D721Med (cell line): ENCODE measurements around the gene ELN.
A peak's percentile ranks its signal among the peaks of the same experiment; 100 is the strongest.

Source experiments
- DNase-seq: peaks from one replicate; pipeline ENCODE4 v3.0.0; 2011; ENCODE audit warnings: low spot score; ENCODE audit not compliant: insufficient read length
- FAIRE-seq: peaks from 2 replicates; lab custom pipeline; 2011; peaks lifted over from hg19 to GRCh38; lab: Jason Lieb, UNC
- TF ChIP-seq, protein P1 (sequence below): IDR thresholded peaks from 2 replicates; pipeline ENCODE4 v1.5.1; 2012; ENCODE audit warnings: mild to moderate bottlenecking, control low read depth; ENCODE audit not compliant: insufficient read depth; ENCODE audit errors: missing control alignments

ELN gene

GRCh38 chr7:74115326-74115725 is 87.4 kb downstream of the ELN start:
- no peak for DNase-seq
- FAIRE-seq, result no peak
- TF ChIP-seq, protein P1, sequence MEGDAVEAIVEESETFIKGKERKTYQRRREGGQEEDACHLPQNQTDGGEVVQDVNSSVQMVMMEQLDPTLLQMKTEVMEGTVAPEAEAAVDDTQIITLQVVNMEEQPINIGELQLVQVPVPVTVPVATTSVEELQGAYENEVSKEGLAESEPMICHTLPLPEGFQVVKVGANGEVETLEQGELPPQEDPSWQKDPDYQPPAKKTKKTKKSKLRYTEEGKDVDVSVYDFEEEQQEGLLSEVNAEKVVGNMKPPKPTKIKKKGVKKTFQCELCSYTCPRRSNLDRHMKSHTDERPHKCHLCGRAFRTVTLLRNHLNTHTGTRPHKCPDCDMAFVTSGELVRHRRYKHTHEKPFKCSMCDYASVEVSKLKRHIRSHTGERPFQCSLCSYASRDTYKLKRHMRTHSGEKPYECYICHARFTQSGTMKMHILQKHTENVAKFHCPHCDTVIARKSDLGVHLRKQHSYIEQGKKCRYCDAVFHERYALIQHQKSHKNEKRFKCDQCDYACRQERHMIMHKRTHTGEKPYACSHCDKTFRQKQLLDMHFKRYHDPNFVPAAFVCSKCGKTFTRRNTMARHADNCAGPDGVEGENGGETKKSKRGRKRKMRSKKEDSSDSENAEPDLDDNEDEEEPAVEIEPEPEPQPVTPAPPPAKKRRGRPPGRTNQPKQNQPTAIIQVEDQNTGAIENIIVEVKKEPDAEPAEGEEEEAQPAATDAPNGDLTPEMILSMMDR, result peak; percentile 5

DNA sequence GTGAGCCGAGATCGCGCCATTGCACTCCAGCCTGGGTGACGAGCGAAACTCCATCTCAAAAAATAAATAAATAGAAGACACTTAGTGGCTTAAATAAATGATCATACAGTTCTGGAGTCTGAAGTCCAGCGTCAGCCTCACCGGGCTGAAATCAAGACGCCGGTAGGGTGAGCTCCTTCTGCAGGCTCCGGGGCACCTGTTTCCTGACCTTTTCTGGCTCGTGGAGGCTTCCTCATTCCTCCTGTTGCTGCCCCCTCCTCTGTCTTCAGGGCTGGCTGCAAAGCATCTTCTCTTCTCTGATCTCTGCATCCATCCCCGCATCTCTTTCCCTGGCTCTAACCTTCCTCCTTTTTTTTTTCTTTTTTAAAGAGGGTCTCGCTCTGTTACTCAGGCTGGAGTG is 88.4 kb downstream of the ELN start:
- no peak for DNase-seq
- no peak for FAIRE-seq
- TF ChIP-seq, protein P1, result no peak
